ENCODE measurements around the gene RFXANK. TPM values are rescaled to one million over a fixed set of nuclear protein-coding genes. Genes with fewer than 3 reads are reported as not detected.

Gene RFXANK
- total and polyA plus RNA-seq, 2 donors (not counting 1 experiment from before 2014, with no cell fraction given) = 77.9 to 100 TPM

GRCh38 chr19:19155495-19156219 is 36.4 kb upstream of the RFXANK start:
- DNase-seq = peak; percentile 45
- peaks cover 3% of the 10 kb centered on the region for H3K9me3 Mint-ChIP-seq (ENCODE audit: insufficient read depth)
- 24% methylated on average over 4 of the region's 10 CpGs for WGBS (ENCODE audit: insufficient coverage)
- no peak overlapping the region for H2AFZ ChIP-seq (ENCODE audit: insufficient read depth, low read depth, low read length, poor library complexity, severe bottlenecking)
- no peaks in the 10 kb centered on the region for H3K27me3 ChIP-seq (replicated peaks in 1 of 4; ENCODE audit: control extremely low read depth in 1 of 4, control insufficient read depth in 3 of 4, insufficient read depth in 4 of 4, low read length in 3 of 4)
- ChIA-PET POLR2A (interaction anchor here (0.6 to 1.1 kb wide), 4 partner anchors 14 to 166 kb away, joined by 3 to 4 read pairs (median 3); no protein-coding TSS in a partner anchor), CTCF (interaction anchor here (1.2 to 5.1 kb wide), 4 partner anchors 8 to 19 kb away, joined by 4 to 63 read pairs (median 16); partner anchors contain the start of gene MEF2B)
- intact Hi-C loops (cut with micrococcal nuclease) = no loop called here
- peak overlapping the region; percentile 35 for H3K27ac Mint-ChIP-seq
- H3K36me3 ChIP-seq (replicated peaks in 1 of 2; ENCODE audit: control extremely low read depth in 1 of 2, control insufficient read depth in 1 of 2, extremely low read depth in 1 of 2, insufficient read depth in 2 of 2, low read length in 1 of 2) = no peaks in the 10 kb centered on the region
- peak overlapping the region; percentile 51 for H3K4me3 Mint-ChIP-seq
- H3K4me2 ChIP-seq (replicated peaks; ENCODE audit: low read depth, low read length, poor library complexity, severe bottlenecking) = peak overlapping the region; percentile 52
- peak overlapping the region; percentile 3 for H3K9ac ChIP-seq (ENCODE audit: low read length)
- peak overlapping the region in 1 of 5 experiments; percentile 10 for H3K4me3 ChIP-seq (ENCODE audit: control extremely low read depth in 1 of 5, extremely low read depth in 1 of 5, insufficient read depth in 1 of 5, low read depth in 2 of 5, low read length in 4 of 5)
- H3K79me2 ChIP-seq (ENCODE audit: control insufficient read depth, insufficient read depth, low read length) = no peaks in the 10 kb centered on the region
- ATAC-seq (ENCODE audit: low read depth) = peak; percentile 23
- TF ChIP-seq, protein P1, sequence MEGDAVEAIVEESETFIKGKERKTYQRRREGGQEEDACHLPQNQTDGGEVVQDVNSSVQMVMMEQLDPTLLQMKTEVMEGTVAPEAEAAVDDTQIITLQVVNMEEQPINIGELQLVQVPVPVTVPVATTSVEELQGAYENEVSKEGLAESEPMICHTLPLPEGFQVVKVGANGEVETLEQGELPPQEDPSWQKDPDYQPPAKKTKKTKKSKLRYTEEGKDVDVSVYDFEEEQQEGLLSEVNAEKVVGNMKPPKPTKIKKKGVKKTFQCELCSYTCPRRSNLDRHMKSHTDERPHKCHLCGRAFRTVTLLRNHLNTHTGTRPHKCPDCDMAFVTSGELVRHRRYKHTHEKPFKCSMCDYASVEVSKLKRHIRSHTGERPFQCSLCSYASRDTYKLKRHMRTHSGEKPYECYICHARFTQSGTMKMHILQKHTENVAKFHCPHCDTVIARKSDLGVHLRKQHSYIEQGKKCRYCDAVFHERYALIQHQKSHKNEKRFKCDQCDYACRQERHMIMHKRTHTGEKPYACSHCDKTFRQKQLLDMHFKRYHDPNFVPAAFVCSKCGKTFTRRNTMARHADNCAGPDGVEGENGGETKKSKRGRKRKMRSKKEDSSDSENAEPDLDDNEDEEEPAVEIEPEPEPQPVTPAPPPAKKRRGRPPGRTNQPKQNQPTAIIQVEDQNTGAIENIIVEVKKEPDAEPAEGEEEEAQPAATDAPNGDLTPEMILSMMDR (IDR thresholded peaks at IDR 0.05) = no peak
- TF ChIP-seq EZH2 (IDR thresholded peaks at IDR 0.05; ENCODE audit: borderline replicate concordance, insufficient read depth, low read depth, low read length, poor library complexity, severe bottlenecking) = no peak
- H3K27ac ChIP-seq (ENCODE audit: low read length in 2 of 2) = no peak overlapping the region
- peaks cover 36 to 63% of the 10 kb centered on the region in 2 donors for H3K4me1 ChIP-seq (ENCODE audit: control insufficient read depth in 2 of 2, insufficient read depth in 2 of 2, low read length in 2 of 2)
- no peaks in the 10 kb centered on the region for H4K20me1 ChIP-seq (ENCODE audit: control insufficient read depth, insufficient read depth, low read length, poor library complexity, severe bottlenecking)
- peaks cover 0 to 6% (median 6%) of the 10 kb centered on the region in 3 donors for H3K9me3 ChIP-seq (ENCODE audit: control extremely low read depth in 1 of 3, control insufficient read depth in 2 of 3, insufficient read depth in 1 of 3, low read length in 2 of 3)
- H3K27me3 Mint-ChIP-seq = no peaks in the 10 kb centered on the region
- H3K4me1 Mint-ChIP-seq = peaks cover 61% of the 10 kb centered on the region

DNA sequence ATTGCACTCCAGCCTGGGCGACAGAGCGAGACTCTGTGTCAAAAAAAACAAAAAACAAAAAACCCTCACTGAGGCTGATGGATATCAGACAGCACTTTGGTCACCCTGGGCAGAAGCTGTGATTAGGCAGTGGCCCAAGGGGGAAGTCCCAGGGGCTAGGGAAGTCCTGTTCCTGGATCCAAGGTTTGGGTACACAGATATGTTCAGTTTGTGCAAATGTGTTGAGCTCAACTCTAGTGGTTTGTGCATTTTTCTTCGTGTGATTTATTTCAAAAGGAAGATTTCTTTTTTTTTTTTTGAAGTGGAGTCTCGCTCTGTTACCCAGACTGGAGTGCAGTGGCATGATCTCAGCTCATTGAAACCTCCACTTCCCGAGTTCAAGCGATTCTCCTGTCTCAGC is 34.2 kb upstream of the RFXANK start:
- ChIA-PET POLR2A (interaction anchor here (0.7 to 1.3 kb wide), 2 partner anchors 12 to 581 kb away, joined by 4 read pairs; partner anchors contain the start of gene MEF2B), CTCF (interaction anchor here (0.5 to 5.1 kb wide), 6 partner anchors 11 to 587 kb away, joined by 3 to 63 read pairs (median 4); partner anchors contain the start of gene MEF2B)
- peak overlapping the region; percentile 30 for H3K4me3 Mint-ChIP-seq
- Histone ChIP-seq H4K20me1 (ENCODE audit: control insufficient read depth, insufficient read depth, low read length, poor library complexity, severe bottlenecking) (no peaks in the 10 kb centered on the region), H3K4me1 (ENCODE audit: control insufficient read depth in 2 of 2, insufficient read depth in 2 of 2, low read length in 2 of 2) (peaks cover 36 to 61% of the 10 kb centered on the region in 2 donors), H3K79me2 (ENCODE audit: control insufficient read depth, insufficient read depth, low read length) (no peaks in the 10 kb centered on the region), H3K9ac (ENCODE audit: low read length) (no peak overlapping the region), H3K9me3 (ENCODE audit: control extremely low read depth in 1 of 3, control insufficient read depth in 2 of 3, insufficient read depth in 1 of 3, low read length in 2 of 3) (peaks cover 0 to 6% (median 6%) of the 10 kb centered on the region in 3 donors), H3K4me2 (replicated peaks; ENCODE audit: low read depth, low read length, poor library complexity, severe bottlenecking) (no peak overlapping the region), H3K27me3 (replicated peaks in 1 of 4; ENCODE audit: control extremely low read depth in 1 of 4, control insufficient read depth in 3 of 4, insufficient read depth in 4 of 4, low read length in 3 of 4) (no peaks in the 10 kb centered on the region), H2AFZ (ENCODE audit: insufficient read depth, low read depth, low read length, poor library complexity, severe bottlenecking) (no peak overlapping the region), H3K4me3 (ENCODE audit: control extremely low read depth in 1 of 5, extremely low read depth in 1 of 5, insufficient read depth in 1 of 5, low read depth in 2 of 5, low read length in 4 of 5) (no peak overlapping the region), H3K27ac (ENCODE audit: low read length in 2 of 2) (no peak overlapping the region), H3K36me3 (replicated peaks in 1 of 2; ENCODE audit: control extremely low read depth in 1 of 2, control insufficient read depth in 1 of 2, extremely low read depth in 1 of 2, insufficient read depth in 2 of 2, low read length in 1 of 2) (no peaks in the 10 kb centered on the region)
- DNase-seq (no peak), ATAC-seq (ENCODE audit: low read depth) (no peak)
- intact Hi-C loops (cut with micrococcal nuclease) = no loop called here
- H3K27me3 Mint-ChIP-seq = no peaks in the 10 kb centered on the region
- H3K9me3 Mint-ChIP-seq (ENCODE audit: insufficient read depth) = peaks cover 3% of the 10 kb centered on the region
- TF ChIP-seq, protein P1 (IDR thresholded peaks at IDR 0.05) = no peak
- TF ChIP-seq EZH2 (IDR thresholded peaks at IDR 0.05; ENCODE audit: borderline replicate concordance, insufficient read depth, low read depth, low read length, poor library complexity, severe bottlenecking) = no peak
- WGBS (ENCODE audit: insufficient coverage) = 36% methylated on average over 3 of the region's 6 CpGs
- peaks cover 56% of the 10 kb centered on the region for H3K4me1 Mint-ChIP-seq
- H3K27ac Mint-ChIP-seq = peak overlapping the region; percentile 21

Data from B cell (primary cell).